HG02943 (cell line): Measurements from ENCODE around the gene PDS5A.
"Not testable (repeated sequence)": the region's sequence is repeated elsewhere in the genome, so short reads cannot be mapped to it uniquely, and the experiment has no call there.

Experiments used
- ATAC-seq: cut with Tn5 transposase; IDR thresholded peaks from one replicate; pipeline ENCODE4 v1.9.1; 2021; ENCODE audit warnings: mild to moderate bottlenecking, low read depth, moderate library complexity; ENCODE audit not compliant: unreplicated experiment

The PDS5A gene

GRCh38 chr4:39846120-39846519 lies 131.6 kb downstream of the PDS5A start:
- no peak for ATAC-seq

- ATAC-seq: no peak
These were observed 135.8 kb downstream of the PDS5A start for GRCh38 chr4:39841894-39842293.

GRCh38 chr4:39840516-39840915 lies 137.2 kb downstream of the PDS5A start:
- ATAC-seq: not testable (repeated sequence)

GRCh38 chr4:39840027-39840426 lies 137.7 kb downstream of the PDS5A start:
- ATAC-seq: no peak

- ATAC-seq: not testable (repeated sequence)
These were observed 139.3 kb downstream of the PDS5A start for GRCh38 chr4:39838431-39838830.

GRCh38 chr4:39834269-39834668 lies 143.4 kb downstream of the PDS5A start:
- ATAC-seq: no peak

GRCh38 chr4:39825741-39826231 lies 151.9 kb downstream of the PDS5A start:
- no peak for ATAC-seq

GRCh38 chr4:39825090-39825489 lies 152.6 kb downstream of the PDS5A start:
- ATAC-seq: no peak

- ATAC-seq: no peak
These were observed 154.5 kb downstream of the PDS5A start for GRCh38 chr4:39823191-39823590.

GRCh38 chr4:39822662-39823061 lies 155.0 kb downstream of the PDS5A start:
- no peak for ATAC-seq

- ATAC-seq: no peak
These were observed 155.8 kb downstream of the PDS5A start for GRCh38 chr4:39821951-39822350.

GRCh38 chr4:39820186-39820585 lies 157.5 kb downstream of the PDS5A start:
- ATAC-seq: no peak

GRCh38 chr4:39818646-39819045 lies 159.1 kb downstream of the PDS5A start:
- ATAC-seq: no peak

- no peak for ATAC-seq
These were observed 163.1 kb downstream of the PDS5A start for GRCh38 chr4:39814403-39815185.

- not testable (repeated sequence) for ATAC-seq
These were observed 163.9 kb downstream of the PDS5A start for GRCh38 chr4:39813761-39814160.

- not testable (repeated sequence) for ATAC-seq
These were observed 164.7 kb downstream of the PDS5A start for GRCh38 chr4:39813033-39813432.

GRCh38 chr4:39812500-39812899 lies 165.2 kb downstream of the PDS5A start:
- no peak for ATAC-seq

- no peak for ATAC-seq
These were observed 169.4 kb downstream of the PDS5A start for GRCh38 chr4:39808231-39808749.

GRCh38 chr4:39802005-39802404 lies 175.7 kb downstream of the PDS5A start:
- ATAC-seq: no peak

GRCh38 chr4:39792976-39793375 lies 184.7 kb downstream of the PDS5A start:
- ATAC-seq: not testable (repeated sequence)

GRCh38 chr4:39792529-39792928 lies 185.2 kb downstream of the PDS5A start:
- no peak for ATAC-seq

GRCh38 chr4:39792128-39792527 lies 185.6 kb downstream of the PDS5A start:
- no peak for ATAC-seq
